Caco-2 (cell line): ENCODE measurements around the gene N4BP2. TPM values are rescaled to one million over a fixed set of nuclear protein-coding genes. Genes with fewer than 3 reads are reported as not detected.

Experiments used
- BruUV-seq: library from RNA; stranded (reverse); fragments of 400-500 nt; replicated peaks from 2 replicates; lab custom pipeline; 2021; lab: Mats Ljungman, UMichigan
- CTCF ChIA-PET: fragments of 300-600 bp; sonication (Branson Sonifier 250); formaldehyde crosslinking; loops from one replicate; lab custom pipeline; 2022; ENCODE audit warnings: antibody characterized with exemption; lab: Charles Lee
- POLR2A ChIA-PET: fragments of 300-600 bp; sonication (Branson Sonifier 250); formaldehyde crosslinking; loops from one replicate; lab custom pipeline; 2022; ENCODE audit warnings: antibody characterized with exemption; lab: Charles Lee
- DNase-seq, 2 experiments: peaks; one replicate each; pipeline versions ENCODE4 v3.0.0 to v3.0.0-alpha.2; 2020 to 2022
- H3K27me3 ChIP-seq: replicated peaks from 2 replicates; pipeline ENCODE4 v1.6.0; 2011; ENCODE audit warnings: low read length; ENCODE audit not compliant: control insufficient read depth, insufficient read depth
- H3K36me3 ChIP-seq: 2 replicates; pipeline ENCODE4 v1.5.1; 2011; ENCODE audit warnings: low read length; ENCODE audit not compliant: control insufficient read depth, insufficient read depth
- H3K4me1 ChIP-seq: fragments of 250-450 bp; sonication (Bioruptor Pico); 2 replicates; pipeline ENCODE4 v1.5.1; 2020; ENCODE audit warnings: mild to moderate bottlenecking
- H3K4me3 ChIP-seq: 2 replicates; pipeline ENCODE4 v1.5.1; 2011; ENCODE audit warnings: low read depth, mild to moderate bottlenecking, control low read depth, low read length
- H3K9me3 ChIP-seq: fragments of 250-450 bp; sonication (Bioruptor Pico); 2 replicates; pipeline ENCODE4 v1.5.1; 2020; ENCODE audit warnings: mild to moderate bottlenecking, moderate library complexity
- H3K27ac Mint-ChIP-seq: one replicate; pipeline ENCODE4 v1.8.0; 2022; ENCODE audit warnings: mixed read lengths; ENCODE audit not compliant: unreplicated experiment
- H3K27me3 Mint-ChIP-seq: one replicate; pipeline ENCODE4 v1.8.0; 2022; ENCODE audit warnings: mixed read lengths; ENCODE audit not compliant: insufficient read depth, unreplicated experiment
- H3K36me3 Mint-ChIP-seq: one replicate; pipeline ENCODE4 v1.8.0; 2022; ENCODE audit warnings: mild to moderate bottlenecking, mixed read lengths; ENCODE audit not compliant: insufficient read depth, unreplicated experiment
- H3K4me1 Mint-ChIP-seq: one replicate; pipeline ENCODE4 v1.8.0; 2022; ENCODE audit warnings: low read depth, mixed read lengths; ENCODE audit not compliant: unreplicated experiment
- H3K4me3 Mint-ChIP-seq: one replicate; pipeline ENCODE4 v1.8.0; 2022; ENCODE audit warnings: mild to moderate bottlenecking, moderate library complexity, mixed read lengths; ENCODE audit not compliant: unreplicated experiment
- H3K9me3 Mint-ChIP-seq: one replicate; pipeline ENCODE4 v1.8.0; 2022; ENCODE audit warnings: mixed read lengths; ENCODE audit not compliant: unreplicated experiment
- CTCF ChIP-seq, 2 experiments: fragments of 200-600 bp in 1 of 2; IDR thresholded peaks; 1 replicate in 1 of 2; 2 replicates in 1 of 2; pipeline versions ENCODE4 v1.5.1 to v1.8.0; 2011 to 2022; ENCODE audit warnings: antibody characterized with exemption in 1 of 2, control low read depth in 1 of 2, inconsistent platforms in 1 of 2, low read depth in 1 of 2, low read length in 1 of 2, mild to moderate bottlenecking in 1 of 2, moderate library complexity in 1 of 2; ENCODE audit not compliant: insufficient read depth in 1 of 2, severe bottlenecking in 1 of 2, unreplicated experiment in 1 of 2
- intact Hi-C: fragments of 100-400 bp; cut with micrococcal nuclease; formaldehyde crosslinking; loops from one replicate; pipeline ENCODE4 v1.10.0; 2022; ENCODE audit not compliant: unreplicated experiment
- total RNA-seq: library from RNA; stranded (reverse); gene quantifications from 2 replicates; pipeline ENCODE4 v1.2.3, GENCODE V29; 2022

The N4BP2 gene
- total RNA-seq, 1 experiment from 2014 or later = 28.7 TPM

GRCh38 chr4:40186665-40187014, 130.0 kb downstream of the N4BP2 start:
- no peak for DNase-seq
- Mint-ChIP-seq H3K4me3 (no peak overlapping the region), H3K9me3 (no peaks in the 10 kb centered on the region), H3K27ac (no peak overlapping the region), H3K36me3 (no peaks in the 10 kb centered on the region), H3K4me1 (peaks cover 13% of the 10 kb centered on the region), H3K27me3 (no peaks in the 10 kb centered on the region)
- Histone ChIP-seq H3K9me3 (no peaks in the 10 kb centered on the region), H3K36me3 (no peaks in the 10 kb centered on the region), H3K27me3 (no peaks in the 10 kb centered on the region), H3K4me1 (peaks cover 10% of the 10 kb centered on the region), H3K4me3 (no peak overlapping the region)
- intact Hi-C loops = no loop called here
- TF ChIP-seq CTCF (IDR thresholded peaks at IDR 0.05; ENCODE audit: insufficient read depth in 1 of 2, low read depth in 1 of 2, low read length in 1 of 2, severe bottlenecking in 1 of 2, unreplicated experiment in 1 of 2) = no peak
- ChIA-PET POLR2A (no interaction called here), CTCF (no interaction called here)
- BruUV-seq = no TSS peak

GRCh38 chr4:40187386-40187906, 130.8 kb downstream of the N4BP2 start:
- TF ChIP-seq CTCF (IDR thresholded peaks at IDR 0.05; ENCODE audit: insufficient read depth in 1 of 2, low read depth in 1 of 2, low read length in 1 of 2, severe bottlenecking in 1 of 2, unreplicated experiment in 1 of 2) = no peak
- Mint-ChIP-seq H3K36me3 (no peaks in the 10 kb centered on the region), H3K27me3 (no peaks in the 10 kb centered on the region), H3K4me3 (no peak overlapping the region), H3K27ac (no peak overlapping the region), H3K9me3 (no peaks in the 10 kb centered on the region), H3K4me1 (peaks cover 16% of the 10 kb centered on the region)
- H3K36me3 ChIP-seq = no peaks in the 10 kb centered on the region
- peaks cover 16% of the 10 kb centered on the region for H3K4me1 ChIP-seq
- ChIA-PET CTCF (no interaction called here), POLR2A (interaction anchor here (0.5 kb wide), 1 partner anchor 886 kb away, joined by 3 read pairs; no protein-coding TSS in a partner anchor)
- DNase-seq = no peak
- H3K4me3 ChIP-seq = no peak overlapping the region
- H3K9me3 ChIP-seq = no peaks in the 10 kb centered on the region
- intact Hi-C loops = no loop called here
- no TSS peak for BruUV-seq
- H3K27me3 ChIP-seq = no peaks in the 10 kb centered on the region

- POLR2A ChIA-PET = no interaction called here
- CTCF ChIA-PET = no interaction called here
- DNase-seq = no peak
- Mint-ChIP-seq H3K9me3 (no peaks in the 10 kb centered on the region), H3K4me3 (no peak overlapping the region), H3K27ac (no peak overlapping the region), H3K27me3 (no peaks in the 10 kb centered on the region), H3K4me1 (peaks cover 16% of the 10 kb centered on the region), H3K36me3 (no peaks in the 10 kb centered on the region)
- BruUV-seq = no TSS peak
- H3K27me3 ChIP-seq = no peaks in the 10 kb centered on the region
- no peak for TF ChIP-seq CTCF (IDR thresholded peaks at IDR 0.05; ENCODE audit: insufficient read depth in 1 of 2, low read depth in 1 of 2, low read length in 1 of 2, severe bottlenecking in 1 of 2, unreplicated experiment in 1 of 2)
- no peak overlapping the region for H3K4me3 ChIP-seq
- no peaks in the 10 kb centered on the region for H3K36me3 ChIP-seq
- H3K4me1 ChIP-seq = peaks cover 19% of the 10 kb centered on the region
- intact Hi-C loops = loop anchor here (5.0 kb wide), 1 partner anchor 117 kb away; no protein-coding TSS in a partner anchor
- no peaks in the 10 kb centered on the region for H3K9me3 ChIP-seq
These were observed 133.4 kb downstream of the N4BP2 start for GRCh38 chr4:40190019-40190418.
